GM21423 (cell line): ENCODE results near the gene KLF6.

Experiments used
- ATAC-seq: cut with Tn5 transposase; IDR thresholded peaks from one replicate; pipeline ENCODE4 v1.9.1; 2021; ENCODE audit warnings: mild to moderate bottlenecking, moderate library complexity; ENCODE audit not compliant: unreplicated experiment

KLF6 gene

DNA sequence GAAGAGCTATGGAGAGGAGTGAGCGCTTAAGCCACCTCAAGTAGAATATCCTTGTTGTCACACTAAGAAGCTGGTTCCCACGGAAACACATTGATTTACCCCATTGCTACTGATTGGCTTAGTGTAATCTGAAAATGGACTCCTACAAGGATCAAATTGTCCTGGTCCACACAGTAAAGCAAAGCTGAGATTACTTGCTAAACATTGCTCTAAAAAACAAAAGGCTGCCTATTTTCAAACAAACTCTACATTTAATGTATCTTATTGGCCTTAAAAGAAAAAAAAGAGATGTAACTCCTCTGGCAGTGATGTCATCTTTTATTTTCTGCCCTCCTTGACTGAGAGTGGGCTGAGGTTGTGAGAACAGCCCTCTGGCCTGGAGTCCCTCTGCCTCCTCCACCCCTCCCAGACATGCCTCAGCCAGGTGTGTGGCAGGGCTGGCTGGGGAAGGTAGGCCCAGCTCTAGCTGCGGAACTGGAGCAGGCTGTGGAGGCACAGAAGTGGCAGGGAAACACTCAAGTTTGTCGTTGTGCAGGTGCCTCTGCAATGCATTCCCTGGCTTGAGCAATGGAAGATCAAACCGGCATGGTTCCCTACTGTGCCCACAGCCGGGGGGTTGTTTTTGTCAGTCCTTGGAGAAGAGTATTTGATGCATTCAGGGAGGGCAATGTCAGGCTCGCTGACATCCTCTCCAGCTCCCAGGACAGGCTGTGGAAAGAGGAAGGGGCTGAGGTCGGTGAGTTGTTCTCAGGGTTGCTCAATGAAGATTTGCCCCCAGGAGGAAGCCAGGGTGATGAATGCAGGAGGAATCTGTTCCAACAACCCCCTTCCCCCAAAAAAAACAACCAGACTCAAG is 9.1 kb downstream of the KLF6 start:
- ATAC-seq, result no peak

DNA sequence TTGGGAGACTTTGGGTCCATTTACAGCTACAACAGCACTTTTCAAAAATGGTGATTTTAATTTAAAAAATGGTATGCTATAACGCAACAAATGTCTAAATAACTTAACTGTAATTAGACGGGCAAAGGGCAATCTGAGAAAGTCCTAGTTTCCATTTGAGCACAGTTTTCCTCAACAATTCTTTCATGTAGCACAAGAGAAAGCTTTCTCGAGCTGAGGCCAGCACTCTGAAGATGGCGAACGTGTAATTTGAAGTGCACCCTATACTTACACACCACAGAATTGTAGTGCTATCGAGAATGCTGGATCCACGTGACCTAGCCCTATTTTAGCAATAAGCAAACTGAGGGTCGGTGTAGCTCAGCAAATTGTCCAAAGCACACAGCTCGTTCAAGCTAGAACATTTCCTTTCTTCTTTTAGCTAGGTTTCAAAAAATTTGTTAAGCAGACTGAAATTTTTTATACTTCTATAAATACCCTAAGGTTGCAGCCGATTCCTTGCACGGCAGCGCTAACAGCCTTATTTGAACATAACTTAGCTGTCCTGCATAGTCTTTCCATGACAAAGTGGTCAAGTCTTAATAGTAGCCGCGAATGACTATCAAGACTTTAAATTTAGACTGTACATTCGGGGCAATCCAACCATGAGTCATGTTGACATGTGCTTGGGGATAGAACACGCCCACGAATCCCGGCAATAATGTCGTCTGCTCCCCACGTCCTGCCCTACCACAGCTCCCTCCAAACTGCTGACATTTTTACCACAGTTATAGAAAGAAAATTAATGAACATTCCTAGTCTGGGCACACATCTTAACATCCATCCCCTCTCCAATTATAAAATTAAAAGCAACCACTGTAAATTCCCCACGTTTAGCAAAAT is 10.0 kb downstream of the KLF6 start:
- no peak for ATAC-seq

DNA sequence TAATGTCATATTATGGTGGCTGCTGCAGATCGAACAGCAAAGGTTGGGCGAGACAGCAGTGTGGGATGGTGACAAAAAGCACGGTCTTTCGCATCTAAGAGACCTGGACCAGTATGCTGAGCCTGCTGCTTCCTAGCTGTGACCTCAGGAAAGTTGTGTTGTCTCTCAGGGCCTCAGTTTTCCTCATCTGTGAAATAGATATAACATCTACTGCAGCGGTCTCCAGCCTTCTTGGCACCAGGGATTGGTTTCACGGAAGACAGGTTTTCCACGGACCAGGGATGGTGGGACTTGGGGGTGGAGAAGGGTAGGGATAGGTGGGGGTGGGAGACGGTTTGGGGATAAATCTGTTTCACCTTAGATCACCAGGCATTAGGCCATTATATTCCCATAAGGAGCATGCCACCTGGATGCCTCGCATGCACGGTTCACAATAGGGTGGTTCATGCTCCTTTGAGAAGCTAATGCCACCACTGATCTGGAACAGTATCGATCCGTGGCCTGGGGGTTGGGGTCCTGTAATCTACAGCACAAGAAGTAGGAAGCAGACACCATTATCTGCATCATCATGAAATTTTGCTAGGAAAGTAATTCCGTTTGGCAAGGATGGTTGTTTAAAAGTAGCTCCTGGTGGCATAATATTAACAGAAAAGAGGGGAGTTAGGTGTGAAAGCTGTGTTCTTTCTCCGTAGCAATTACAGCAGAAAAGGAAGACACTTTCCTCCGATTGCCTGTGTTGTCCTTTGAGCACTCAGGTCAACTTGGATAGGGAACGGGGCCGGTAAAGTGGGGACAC is 10.8 kb downstream of the KLF6 start:
- ATAC-seq, result no peak

DNA sequence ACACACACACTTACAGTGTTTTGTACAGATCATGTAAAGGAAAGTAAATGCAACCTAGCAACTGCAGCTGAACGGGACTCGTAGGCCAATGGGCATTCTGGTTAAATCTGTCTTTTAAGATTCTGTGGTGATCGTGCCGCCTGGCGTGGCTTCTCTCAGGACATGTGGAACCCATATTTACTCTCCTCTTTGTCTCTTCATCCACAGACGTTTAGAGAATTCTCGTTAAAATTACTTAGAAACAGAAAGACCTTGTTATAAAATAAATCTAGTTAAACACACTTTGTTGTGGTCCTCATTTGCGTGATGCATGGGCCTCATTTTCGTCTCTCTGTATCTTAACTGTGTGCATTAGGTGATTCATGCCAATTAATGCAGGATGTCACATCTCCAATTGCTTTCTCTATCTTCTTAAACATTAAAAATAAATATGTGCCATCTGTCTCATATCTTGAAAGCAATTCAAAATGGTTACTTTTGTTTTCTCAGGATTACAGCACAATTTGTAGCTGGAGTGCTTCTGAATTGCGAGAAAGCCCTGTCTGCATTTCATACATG is 11.5 kb downstream of the KLF6 start:
- ATAC-seq, result no peak

DNA sequence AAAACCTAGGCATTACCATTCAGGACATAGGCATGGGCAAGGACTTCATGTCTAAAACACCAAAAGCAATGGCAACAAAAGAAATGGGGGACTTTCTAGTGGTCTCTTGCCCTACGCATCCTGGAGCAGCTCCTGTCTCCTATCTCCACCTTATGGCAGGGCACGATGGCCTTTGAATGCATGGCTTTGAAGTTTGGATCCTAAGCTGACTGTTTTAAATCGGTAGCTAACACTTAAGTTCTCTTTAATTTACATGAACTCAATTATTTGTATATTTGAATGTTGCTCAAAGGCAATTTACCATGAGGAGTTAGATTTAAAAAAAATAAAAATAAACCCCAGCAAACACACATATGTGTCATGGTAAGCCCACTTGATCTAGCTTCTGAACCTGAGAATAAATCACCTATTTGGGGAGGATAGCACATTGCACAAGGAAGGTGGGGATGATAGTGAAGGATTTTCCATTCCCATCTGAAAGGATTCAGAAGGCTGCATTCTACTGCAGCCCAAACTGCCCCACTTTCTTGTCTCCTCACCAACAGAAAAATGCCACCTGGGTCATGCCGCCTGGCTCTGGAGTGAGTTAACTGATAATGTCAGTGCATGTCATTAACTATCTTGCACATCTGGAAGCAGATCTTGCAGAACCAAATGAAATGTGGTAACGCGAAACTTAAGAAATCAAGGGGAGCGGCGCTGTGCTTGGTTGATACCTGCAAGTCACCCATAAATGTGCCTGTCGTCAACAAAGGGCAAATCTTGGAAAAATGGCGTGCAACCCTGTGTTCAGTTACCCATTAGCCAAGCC is 12.4 kb downstream of the KLF6 start:
- no peak for ATAC-seq

DNA sequence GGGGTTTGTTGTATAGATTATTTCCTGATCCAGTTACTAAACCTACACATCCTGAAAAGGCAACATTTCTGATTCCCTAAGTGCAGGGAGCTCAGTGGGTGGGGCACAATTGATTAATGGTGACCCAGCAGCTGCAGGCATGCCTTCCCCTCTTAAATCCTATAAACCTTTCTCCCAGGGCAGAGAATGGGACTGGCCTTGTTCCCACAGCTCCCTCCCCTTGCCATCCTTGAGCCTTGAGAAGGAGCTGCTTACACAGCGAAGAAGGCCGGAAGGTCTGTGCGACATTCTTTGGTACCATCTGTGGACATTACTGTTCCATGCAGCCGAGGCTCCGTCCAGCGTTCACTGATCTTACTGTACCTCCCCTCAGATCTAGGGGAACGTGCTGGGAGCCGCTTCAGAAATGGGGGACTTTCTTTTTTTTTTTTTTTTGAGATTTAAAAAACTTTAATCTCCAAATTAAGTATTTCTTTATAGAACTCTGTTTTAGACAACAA is 14.3 kb downstream of the KLF6 start:
- ATAC-seq, result no peak

DNA sequence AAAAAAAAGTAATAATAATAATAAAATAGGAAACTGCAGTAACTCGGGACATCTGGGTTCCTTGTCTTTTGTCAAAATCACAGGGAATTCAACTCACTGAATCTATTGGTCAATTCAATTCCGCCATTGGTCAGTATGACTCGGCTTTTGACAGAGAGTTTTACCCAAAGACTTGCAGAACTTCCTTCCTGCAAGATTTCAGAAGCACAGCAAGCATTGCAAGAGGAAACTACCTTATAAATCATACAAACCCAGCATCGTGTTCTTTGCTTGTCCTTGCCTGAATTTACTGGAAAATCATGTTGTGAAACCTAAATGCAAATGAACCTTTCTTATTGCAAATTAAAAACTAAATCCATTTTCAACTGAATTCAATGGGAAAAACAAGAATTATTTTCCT is 15.5 kb downstream of the KLF6 start:
- ATAC-seq, result no peak

DNA sequence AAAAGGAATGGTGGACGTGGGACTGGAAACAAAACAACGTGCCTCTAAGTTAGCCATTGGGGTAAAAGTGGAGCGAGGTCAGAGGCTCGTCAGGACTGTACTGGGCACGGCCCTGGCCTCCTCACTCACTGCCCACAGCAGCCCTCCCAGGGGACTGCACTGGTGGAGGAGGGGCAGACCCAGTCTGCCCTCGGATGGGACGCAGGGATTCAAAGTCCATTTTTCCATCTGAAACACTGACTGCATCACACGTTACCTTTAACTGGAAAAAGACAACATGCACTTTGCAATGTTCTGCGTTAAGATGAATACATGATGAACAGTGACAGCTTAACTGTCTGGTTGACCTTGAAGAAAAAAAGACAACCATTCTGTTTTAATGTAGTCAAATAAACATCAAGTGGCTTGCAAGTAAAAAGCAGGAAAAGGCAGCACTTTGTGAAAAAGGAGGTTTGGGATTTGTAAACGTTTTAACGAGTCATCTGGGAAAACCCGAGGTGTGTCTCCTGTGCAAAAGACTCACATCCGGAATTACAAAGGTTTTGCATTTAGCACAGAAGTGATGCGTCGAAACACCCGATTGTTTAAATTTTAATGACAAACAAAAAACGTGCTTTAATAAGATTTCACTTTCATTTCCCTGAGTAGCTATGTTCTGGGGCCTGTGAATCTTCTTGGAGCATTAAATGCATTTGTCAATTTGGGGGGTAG is 18.8 kb downstream of the KLF6 start:
- no peak for ATAC-seq

DNA sequence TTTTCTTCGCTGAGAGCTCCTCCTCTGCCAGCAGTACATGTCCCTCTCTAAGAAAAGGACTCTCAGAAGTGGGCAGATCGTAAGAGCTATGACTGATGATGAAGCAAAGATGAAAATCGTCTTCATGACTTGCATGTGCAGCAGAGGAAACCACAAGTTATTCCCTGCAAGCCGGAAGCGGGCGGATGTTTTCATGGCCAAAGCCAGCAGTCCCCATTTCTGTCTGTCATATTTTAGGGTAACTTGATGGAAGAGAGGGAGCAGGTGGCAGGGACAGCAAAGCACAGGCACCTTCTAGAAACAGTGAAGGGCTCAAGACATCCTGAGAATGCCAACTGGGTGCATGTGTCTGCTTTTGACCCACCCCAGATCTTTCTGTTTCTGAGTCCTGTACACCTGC is 19.9 kb downstream of the KLF6 start:
- ATAC-seq, result no peak

DNA sequence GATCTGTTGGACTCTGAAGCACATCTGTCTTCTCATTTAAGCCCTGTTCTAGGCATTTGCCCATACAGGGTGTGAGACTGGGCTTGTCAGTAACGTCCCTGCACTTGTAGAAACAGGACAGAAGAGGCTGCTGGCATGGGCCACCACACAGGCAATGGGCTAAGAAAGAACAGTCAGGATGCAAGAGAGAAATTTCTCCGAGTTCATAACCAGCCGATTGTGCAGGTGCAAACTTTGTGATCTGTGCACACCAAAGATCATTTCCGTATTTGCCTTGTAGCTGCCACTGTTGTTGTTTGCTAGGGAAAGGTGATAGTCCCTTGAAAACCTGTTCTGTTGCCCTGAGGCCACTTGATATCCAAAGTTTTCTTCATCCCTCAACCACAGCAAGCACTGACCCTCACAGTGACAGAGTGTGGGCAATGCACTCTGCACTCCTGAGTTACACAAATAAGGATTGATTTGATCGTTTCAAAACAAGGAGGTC is 20.3 kb downstream of the KLF6 start:
- no peak for ATAC-seq

DNA sequence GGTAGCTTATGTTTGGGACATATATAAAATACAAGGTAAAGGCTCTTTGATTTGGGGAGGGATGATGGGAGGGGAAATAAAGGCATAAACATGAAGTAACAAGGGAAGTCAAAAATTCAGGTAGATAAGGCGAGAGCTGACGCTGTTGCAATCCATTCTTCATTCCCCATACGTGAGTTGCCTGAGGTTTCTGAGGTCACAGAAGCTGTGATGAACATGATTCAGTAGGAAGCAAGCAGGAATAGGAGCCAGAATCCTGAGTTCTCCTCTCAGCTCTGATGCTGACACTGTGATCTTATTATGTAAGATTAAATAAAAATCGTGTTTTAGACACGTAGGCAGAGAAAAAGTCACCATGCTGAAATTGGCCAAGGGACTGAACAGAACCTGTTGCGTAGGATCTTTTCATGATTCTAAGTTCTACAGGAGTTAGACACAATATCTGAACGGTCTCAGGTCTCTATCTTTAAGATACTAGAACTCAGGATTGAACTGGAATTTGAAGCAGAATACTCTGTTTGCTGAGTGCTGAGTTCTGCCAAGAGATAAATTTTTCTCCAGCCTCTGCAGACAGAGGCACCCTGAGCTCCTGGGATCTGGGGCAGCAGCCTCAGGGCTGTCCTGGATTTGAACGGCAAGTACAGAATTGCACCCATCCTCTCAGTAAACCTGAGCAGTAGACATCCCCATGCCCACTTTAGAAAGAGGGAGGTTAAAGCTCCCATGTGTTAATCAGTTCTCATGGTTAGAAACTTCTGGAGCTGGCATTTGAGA is 21.0 kb downstream of the KLF6 start:
- no peak for ATAC-seq

DNA sequence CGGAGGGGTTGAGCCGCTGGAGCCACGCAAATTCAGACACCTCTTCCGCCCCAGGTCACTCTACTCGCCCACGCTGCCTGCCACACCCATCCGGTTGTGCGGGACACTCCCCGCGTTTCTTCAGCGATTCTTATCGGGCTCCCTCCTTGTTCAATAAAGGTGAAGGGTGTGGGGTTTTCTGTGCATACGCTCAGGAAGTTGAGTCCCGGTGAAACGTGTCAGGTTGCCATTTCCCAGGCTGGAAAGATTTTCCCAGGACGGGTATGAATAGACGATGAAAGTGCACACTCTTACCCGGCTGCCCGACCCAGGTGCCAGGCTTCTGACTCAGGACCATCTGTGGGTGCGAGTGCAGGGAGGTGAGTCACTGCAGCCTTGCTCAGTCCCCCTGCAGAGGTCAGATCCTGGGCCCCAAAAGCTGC is 22.0 kb downstream of the KLF6 start:
- no peak for ATAC-seq

DNA sequence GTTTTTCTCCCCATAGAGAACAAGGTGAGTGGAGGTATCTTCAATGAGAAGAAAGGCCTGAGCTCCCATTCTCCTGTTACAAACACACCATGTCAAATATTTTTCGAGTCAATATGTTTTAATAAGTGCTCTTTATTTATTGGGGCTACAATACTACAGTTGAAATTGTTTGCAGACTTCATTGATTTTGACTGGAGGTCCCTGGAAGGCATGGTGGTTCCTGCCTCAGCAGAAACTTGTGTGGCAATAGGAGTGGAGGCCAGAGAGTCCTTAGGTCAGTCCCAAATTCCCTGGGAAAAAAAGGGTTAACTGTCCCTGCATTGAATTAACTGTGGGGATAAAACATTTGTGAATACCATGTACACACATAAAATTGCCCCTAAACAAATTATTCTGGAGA is 22.7 kb downstream of the KLF6 start:
- no peak for ATAC-seq

DNA sequence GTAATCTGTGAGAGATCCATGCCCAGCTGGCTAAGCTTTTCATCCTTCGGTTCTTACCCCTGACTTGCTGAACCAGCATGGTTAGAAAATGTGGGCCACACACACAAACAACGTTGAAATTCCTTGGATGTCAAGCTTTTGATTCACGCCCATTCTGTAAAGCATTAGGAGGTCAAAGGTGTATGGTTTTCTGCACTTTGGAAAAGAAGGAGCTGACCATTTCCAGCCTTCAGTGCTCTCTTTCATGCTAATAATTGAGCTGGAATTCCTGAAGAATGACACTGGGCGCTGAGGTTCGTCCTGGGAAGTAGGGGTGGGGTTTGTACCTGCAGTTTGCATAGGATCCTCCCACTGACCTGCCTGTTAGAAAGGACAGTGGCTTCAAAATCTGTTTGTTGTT is 23.1 kb downstream of the KLF6 start:
- no peak for ATAC-seq

DNA sequence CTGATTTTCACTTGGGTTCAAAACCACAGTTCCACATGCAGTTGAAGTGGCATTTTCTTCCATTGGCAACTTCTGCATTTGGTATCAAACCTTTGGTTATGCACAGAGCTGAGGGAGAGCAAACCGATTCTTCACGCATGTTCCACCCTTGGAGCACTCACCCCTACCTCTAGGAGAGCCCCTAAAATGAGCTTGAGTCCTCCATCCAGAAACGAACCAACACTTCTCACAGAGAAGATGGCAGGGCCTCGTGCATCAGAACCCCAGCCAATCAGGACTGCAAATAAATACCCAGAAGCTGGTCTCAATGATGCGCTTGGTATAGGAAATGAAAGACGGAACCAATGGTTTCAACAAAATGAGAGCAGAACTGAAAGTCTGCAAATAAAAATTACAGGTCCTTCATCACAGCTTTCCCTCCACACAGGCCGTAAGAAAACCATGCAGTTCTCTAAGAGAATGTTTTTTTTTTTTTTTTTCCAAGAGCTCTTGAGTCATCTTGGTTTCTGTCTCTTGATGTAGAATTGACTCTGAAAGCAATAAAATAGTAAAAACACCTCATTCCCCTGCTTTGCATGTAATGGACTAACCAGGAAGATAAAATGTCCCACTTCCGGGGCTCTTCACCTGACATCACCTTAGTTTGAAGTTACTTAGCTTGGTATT is 23.9 kb downstream of the KLF6 start:
- peak; percentile 43 for ATAC-seq

DNA sequence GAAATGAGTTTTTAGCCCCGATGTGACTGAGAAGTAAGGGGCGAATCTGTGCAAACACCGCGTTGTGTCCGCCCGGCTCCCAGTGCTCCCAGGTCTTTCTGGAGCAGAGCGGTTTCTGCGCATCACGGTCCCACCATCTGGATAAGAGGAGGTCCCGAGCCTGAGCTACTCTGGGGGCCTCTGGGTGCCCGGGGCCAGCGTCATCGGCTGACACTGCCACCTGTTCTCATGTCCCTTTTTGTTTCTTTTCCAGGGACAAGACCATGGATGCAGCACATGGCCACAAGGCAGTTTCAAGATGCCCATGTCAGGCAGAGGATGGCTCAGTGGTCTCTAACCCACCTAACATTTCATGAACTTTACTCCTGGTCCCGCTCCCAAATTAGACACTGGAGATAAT is 24.9 kb downstream of the KLF6 start:
- no peak for ATAC-seq

DNA sequence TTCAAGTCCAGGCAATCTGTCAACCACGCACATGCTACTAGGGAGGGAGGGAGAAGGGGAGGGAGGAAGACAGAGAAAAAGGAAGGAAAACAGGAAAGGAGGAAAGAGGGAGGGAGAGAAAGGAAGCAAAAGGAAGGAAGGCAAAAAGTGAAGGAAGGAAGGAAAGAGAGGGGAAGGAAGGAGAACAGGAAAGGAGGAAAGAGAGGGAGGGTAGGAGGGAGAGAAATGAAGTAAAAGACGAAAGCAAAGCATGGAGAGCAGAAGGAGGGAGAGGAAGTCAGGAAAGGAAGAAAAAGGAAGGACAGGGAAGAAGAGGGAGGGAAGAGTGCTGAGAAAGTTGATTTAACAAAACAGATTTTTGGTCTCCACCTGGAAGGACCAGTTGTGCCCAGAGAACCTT is 25.6 kb downstream of the KLF6 start:
- ATAC-seq, result no peak

DNA sequence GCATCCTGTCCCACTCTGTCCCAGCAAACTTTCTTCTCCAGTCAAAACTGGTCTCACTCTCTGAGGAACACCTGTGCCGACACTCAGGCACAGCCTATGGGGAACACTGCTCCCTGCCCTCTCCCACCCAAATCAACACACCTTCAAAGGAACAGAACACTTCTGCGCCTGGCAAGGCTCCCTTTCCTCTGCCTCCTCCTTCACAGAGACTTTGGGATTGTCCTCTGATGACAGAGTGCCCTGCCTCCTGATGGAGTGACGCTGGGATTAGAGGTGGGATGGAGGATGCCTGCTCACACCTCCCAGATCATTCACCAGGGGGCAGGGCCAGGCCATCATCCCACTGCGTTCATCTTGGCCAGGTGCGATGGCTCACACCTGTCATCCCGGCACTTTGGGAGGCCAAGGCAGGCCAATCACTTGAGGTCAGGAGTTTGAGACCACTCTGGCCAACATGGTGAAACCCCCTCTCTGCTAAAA is 26.5 kb downstream of the KLF6 start:
- no peak for ATAC-seq
